ENCODE results near the gene TGFBR1.

DNA sequence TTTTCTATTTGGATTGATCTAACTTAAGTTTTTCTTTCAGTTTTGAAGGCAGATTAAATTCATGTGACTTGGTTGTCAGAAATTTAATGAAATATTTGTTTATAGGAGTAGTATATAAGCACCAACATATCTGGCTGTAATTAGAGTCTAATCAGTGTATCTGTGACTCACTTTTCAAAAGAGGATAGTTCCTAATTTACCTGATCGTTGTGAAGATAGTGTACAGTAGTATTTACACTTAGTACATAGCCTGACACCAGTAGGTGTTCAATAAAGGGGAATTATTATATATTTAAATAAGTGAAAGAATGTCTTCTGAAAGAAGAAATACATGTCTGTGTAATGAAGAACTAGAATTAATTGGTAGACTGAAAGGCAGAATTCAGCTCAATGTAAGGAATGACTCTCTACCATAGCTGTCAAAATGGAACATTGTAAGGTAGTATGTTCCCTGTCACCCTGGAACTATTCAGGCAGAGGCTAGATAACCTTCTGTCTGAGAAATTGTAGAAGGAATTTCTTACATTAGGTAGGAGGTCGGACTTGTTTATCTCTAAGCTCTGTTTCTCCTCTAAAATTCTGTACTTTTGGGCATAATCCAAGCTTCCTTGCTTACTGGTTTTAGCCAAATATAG is 8.6 kb downstream of the TGFBR1 start:
- TF ChIP-seq, protein P1, sequence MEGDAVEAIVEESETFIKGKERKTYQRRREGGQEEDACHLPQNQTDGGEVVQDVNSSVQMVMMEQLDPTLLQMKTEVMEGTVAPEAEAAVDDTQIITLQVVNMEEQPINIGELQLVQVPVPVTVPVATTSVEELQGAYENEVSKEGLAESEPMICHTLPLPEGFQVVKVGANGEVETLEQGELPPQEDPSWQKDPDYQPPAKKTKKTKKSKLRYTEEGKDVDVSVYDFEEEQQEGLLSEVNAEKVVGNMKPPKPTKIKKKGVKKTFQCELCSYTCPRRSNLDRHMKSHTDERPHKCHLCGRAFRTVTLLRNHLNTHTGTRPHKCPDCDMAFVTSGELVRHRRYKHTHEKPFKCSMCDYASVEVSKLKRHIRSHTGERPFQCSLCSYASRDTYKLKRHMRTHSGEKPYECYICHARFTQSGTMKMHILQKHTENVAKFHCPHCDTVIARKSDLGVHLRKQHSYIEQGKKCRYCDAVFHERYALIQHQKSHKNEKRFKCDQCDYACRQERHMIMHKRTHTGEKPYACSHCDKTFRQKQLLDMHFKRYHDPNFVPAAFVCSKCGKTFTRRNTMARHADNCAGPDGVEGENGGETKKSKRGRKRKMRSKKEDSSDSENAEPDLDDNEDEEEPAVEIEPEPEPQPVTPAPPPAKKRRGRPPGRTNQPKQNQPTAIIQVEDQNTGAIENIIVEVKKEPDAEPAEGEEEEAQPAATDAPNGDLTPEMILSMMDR (IDR thresholded peaks at IDR 0.05; ENCODE audit: low read length): no peak
- no peak for TF ChIP-seq EZH2 (optimal IDR thresholded peaks at IDR 0.05; ENCODE audit: low read depth, low read length)

All from MM.1S (cell line).